Stomach smooth muscle (tissue), 2 donors: Measurements from ENCODE around the gene MAS1.
"Not testable (repeated sequence)": the region's sequence is repeated elsewhere in the genome, so short reads cannot be mapped to it uniquely, and the experiment has no call there.

Experiments used
- H3K27ac ChIP-seq: one replicate; pipeline ENCODE4 v1.7.0; 2013; ENCODE audit warnings: mild to moderate bottlenecking, low read length, inconsistent platforms
- H3K27me3 ChIP-seq, 2 donors: one replicate each; pipeline ENCODE4 v1.7.0; 2013; ENCODE audit warnings: low read length in 2 of 2; ENCODE audit not compliant: insufficient read depth in 2 of 2, control insufficient read depth in 1 of 2
- H3K36me3 ChIP-seq, 2 donors: one replicate each; pipeline ENCODE4 v1.7.0; 2013; ENCODE audit warnings: low read length in 2 of 2; ENCODE audit not compliant: control insufficient read depth in 2 of 2, insufficient read depth in 2 of 2
- H3K4me1 ChIP-seq: one replicate; pipeline ENCODE4 v1.7.0; 2013; ENCODE audit warnings: low read length; ENCODE audit not compliant: control insufficient read depth, insufficient read depth
- H3K4me3 ChIP-seq, 2 donors: one replicate each; pipeline ENCODE4 v1.7.0; 2013; ENCODE audit warnings: low read length in 2 of 2
- H3K9ac ChIP-seq, 2 donors: one replicate each; pipeline ENCODE4 v1.7.0; 2013; ENCODE audit warnings: low read length in 2 of 2, mild to moderate bottlenecking in 1 of 2
- H3K9me3 ChIP-seq, 2 donors: one replicate each; pipeline ENCODE4 v1.7.0; 2013; ENCODE audit warnings: low read length in 2 of 2; ENCODE audit not compliant: control insufficient read depth in 2 of 2
- donor health status: healthy.
- donor health status: Pancreatic carcinoma.

MAS1 gene

DNA sequence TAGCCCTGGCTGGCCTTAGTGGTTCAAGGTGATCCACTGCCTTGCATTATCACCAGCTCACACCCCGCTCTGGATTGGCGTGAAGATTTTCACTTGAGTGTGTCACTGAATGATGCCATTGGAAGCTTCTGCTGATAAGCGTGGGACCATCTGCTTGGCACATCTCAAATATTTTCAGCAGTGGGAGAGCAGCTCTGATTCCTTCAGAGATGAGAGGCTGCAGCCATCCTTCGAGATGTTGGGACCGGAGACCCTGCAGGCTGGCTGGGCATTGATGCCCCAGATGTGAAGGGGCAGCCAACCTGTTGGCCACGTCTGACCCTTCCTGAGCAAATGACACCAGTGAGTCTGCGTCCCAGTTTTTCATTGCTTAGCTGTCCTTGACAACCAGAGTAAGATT is at the start of gene MAS1:
Gene MAS1, plus strand, starts transcription at position 197 of the 400 bp plus-strand sequence. CDS start 15,968 bp downstream, outside the sequence.
- Histone ChIP-seq H3K36me3 (no peaks in the 10 kb centered on the region), H3K4me1 (no peaks in the 10 kb centered on the region), H3K4me3 (no peak within 1 kb of the TSS), H3K9me3 (no peaks in the 10 kb centered on the region), H3K27ac (no peak within 1 kb of the TSS), H3K27me3 (peaks cover 28 to 30% of the 10 kb centered on the region in 2 donors), H3K9ac (no peak within 1 kb of the TSS)

DNA sequence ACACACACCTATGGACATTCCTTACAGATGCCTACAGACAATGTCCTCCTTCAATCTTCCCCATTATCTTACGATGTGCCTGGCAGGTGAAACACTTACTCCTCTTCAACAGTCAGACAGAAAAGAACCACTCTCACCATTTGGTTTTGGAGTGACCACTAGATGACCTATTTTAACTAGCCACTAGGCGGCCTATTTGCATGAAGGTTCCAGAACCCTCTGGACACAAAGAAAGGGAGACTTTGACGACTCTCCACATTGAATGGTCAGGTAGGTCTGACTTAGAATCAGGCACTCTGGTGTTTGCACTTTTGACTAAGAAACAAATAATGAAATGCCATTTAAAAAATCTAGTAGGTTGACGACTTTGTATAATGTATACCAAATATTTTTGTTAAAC is 48.8 kb upstream of the MAS1 start:
- Histone ChIP-seq H3K36me3 (no peaks in the 10 kb centered on the region), H3K27me3 (no peaks in the 10 kb centered on the region), H3K4me3 (no peak overlapping the region), H3K4me1 (no peaks in the 10 kb centered on the region), H3K27ac (no peak overlapping the region), H3K9me3 (no peaks in the 10 kb centered on the region), H3K9ac (no peak overlapping the region)

DNA sequence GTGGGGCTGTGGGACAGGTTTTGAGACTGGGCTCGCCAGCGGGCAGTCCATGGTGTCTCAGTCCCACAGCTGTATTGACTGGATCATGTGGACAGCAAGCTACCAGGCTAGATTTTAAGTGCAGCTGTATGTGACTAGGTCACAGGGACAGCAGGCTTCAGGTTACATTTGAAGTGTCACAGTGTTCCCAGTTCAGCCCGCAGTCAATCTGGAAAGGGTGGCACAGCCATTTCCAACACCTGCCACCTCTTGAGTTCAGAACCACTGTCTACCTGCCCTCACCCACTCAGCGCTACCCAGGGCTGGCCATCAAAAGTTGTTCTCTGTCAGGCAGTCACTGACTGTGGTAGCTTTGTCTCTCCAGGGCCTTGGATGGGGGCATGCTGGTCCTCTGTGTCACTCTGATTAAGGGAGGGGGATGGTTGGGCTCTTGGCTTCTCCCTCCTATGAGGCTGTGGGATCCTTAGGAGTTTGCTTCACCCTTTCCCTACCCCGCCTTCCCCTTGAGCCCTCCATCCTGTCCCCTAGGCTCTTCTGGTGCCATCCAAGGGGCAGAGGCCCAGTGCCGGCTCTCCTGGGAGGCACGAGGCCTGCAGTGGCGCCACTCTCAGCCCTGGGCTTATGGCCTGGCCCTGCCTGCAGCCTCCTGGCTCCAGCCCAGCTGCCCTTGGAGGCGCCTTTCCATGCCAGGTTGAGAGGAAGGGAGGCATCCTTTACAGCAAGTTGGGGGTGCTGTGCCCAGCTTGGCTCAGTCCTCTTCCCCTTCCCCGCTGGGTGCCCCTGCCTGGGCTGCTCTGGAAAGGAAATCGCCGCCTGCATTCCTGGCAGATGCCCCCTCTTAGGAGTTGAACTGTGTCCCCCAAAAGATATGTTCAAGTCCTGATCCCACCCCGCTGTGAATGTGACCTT is 45.8 kb upstream of the MAS1 start:
- no peak overlapping the region for H3K27ac ChIP-seq
- no peaks in the 10 kb centered on the region for H3K27me3 ChIP-seq
- H3K36me3 ChIP-seq, result no peaks in the 10 kb centered on the region
- H3K4me3 ChIP-seq, result no peak overlapping the region
- H3K9ac ChIP-seq, result no peak overlapping the region
- H3K4me1 ChIP-seq, result no peaks in the 10 kb centered on the region
- H3K9me3 ChIP-seq, result no peaks in the 10 kb centered on the region

DNA sequence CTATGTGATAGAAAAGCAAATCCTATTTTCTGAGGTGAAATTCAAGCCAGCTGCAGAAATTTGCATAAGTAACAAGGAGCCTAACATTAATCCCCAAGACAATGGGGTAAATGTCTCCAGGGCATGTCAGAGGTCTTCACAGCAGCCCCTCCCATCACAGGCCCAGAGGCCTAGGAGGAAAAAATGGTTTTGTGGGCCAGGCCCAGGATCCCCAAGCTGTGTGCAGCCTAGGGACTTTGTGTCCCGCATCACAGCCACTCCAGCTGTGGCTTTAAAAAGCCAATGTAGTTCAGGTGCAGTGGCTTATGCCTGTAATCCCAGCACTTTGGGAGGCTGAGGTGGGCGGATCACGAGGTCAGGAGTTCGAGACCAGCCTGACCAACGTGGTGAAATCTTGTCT is 42.2 kb upstream of the MAS1 start:
- H3K9ac ChIP-seq, H3K4me3 ChIP-seq, H3K4me1 ChIP-seq, H3K27ac ChIP-seq, H3K36me3 ChIP-seq, H3K27me3 ChIP-seq, H3K9me3 ChIP-seq: not testable (repeated sequence)

DNA sequence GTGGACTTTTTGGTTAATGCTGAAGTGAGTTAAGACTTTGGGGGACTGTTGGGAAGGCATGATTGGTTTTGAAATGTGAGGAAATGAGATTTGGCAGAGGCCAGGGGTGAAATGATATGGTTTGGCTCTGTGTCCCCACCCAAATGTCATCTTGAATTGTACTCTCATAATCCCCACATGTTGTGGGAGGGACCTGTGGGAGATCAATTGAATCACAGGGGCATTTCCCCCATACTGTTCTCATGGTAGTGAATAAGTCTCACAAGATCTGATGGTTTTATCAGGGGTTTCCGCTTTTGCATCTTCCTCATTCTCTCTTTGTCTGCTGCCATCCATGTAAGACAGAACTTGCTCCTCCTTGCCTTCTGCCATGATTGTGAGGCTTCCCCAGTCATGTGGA is 40.9 kb upstream of the MAS1 start:
- not testable (repeated sequence) for H3K9ac ChIP-seq, H3K36me3 ChIP-seq, H3K27ac ChIP-seq, H3K4me1 ChIP-seq, H3K9me3 ChIP-seq, H3K4me3 ChIP-seq, H3K27me3 ChIP-seq

DNA sequence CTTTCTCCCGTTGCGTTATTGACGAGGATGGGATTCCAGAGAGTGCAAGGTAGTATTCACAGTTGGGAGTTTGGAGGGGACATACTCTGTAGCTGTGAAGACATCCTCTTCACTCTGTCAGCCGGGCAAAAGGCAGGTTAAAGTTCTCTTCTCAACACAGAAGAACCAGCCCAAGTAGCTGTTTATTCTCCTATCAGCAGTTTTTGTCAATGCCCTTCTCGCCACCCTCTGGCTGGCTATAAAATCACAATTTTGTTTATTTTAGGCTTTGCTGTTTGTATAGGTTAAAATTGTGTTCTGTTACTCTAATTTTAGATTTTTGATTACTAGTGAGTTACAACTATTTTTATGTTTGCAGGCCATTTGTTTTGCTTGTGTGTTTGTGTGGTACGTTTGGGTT is 37.9 kb upstream of the MAS1 start:
- no peaks in the 10 kb centered on the region for H3K27me3 ChIP-seq
- H3K9me3 ChIP-seq, result no peaks in the 10 kb centered on the region
- H3K36me3 ChIP-seq, result no peaks in the 10 kb centered on the region
- no peak overlapping the region for H3K4me3 ChIP-seq
- no peaks in the 10 kb centered on the region for H3K4me1 ChIP-seq
- H3K9ac ChIP-seq, result no peak overlapping the region
- no peak overlapping the region for H3K27ac ChIP-seq

DNA sequence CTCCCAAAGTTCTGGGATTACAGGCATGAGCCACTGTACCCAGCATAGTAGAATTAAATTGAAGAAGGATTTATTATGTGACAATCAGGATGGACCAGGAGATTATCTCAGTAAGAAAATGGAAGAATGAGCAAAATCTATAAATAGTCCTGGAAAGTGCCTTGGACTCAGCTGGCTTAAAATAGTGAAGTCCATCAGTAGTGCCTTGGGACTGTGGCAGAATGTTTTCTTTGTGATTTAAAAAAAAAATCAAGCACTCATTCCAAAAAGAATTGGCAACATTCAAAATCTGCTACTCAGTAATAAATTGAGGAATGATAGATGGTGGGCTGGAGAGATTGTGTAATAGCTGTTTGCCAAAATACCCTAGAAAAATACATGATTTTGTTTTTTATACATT is 37.0 kb upstream of the MAS1 start:
- H3K9me3 ChIP-seq, result no peaks in the 10 kb centered on the region
- H3K27me3 ChIP-seq, result no peaks in the 10 kb centered on the region
- no peak overlapping the region for H3K4me3 ChIP-seq
- H3K36me3 ChIP-seq, result no peaks in the 10 kb centered on the region
- H3K4me1 ChIP-seq, result no peaks in the 10 kb centered on the region
- H3K27ac ChIP-seq, result no peak overlapping the region
- no peak overlapping the region for H3K9ac ChIP-seq

DNA sequence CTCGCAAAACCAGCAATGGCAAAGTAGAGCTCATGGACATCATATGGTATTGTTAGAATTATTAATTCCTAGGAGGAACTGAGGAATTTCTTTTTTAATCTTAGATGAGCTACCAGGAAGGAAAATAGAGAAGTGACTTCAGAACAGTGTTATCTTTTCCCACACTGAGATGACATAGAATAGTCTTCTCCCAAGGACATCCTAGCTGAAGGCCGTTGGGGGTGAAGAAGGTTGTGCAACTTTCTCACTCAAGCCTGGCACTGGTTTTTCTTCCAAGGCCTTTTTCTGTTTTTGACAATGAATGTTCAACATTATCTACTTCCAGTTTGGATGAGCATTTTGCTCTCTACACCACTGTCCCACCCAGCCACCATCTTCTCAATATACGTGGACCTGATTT is 35.8 kb upstream of the MAS1 start:
- H3K4me1 ChIP-seq, result no peaks in the 10 kb centered on the region
- no peak overlapping the region for H3K9ac ChIP-seq
- H3K27me3 ChIP-seq, result no peaks in the 10 kb centered on the region
- no peak overlapping the region for H3K4me3 ChIP-seq
- H3K9me3 ChIP-seq, result no peaks in the 10 kb centered on the region
- no peak overlapping the region for H3K27ac ChIP-seq
- H3K36me3 ChIP-seq, result no peaks in the 10 kb centered on the region

DNA sequence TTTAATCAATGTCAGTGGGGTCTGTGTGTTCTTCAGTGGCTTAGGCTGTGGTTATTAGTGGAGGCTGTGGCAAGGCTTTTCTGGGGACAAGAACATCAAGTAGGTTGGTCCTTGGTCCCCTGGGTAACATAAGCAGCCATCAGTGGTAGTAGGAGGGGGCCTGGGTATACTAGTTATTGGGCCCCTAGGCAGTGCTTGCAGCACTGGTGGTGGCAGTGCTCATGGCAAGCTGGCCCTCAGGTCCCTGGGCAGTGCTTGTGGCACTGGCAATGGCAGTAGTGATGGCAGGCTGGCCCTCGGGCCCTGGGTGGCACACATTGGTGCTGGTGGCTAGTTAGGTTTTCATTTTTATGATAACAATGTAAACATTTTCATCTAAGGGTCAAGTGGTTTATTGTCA is 32.5 kb upstream of the MAS1 start:
- H3K9ac ChIP-seq, result no peak overlapping the region
- no peaks in the 10 kb centered on the region for H3K27me3 ChIP-seq
- H3K4me3 ChIP-seq, result no peak overlapping the region
- no peaks in the 10 kb centered on the region for H3K9me3 ChIP-seq
- no peak overlapping the region for H3K27ac ChIP-seq
- no peaks in the 10 kb centered on the region for H3K4me1 ChIP-seq
- no peaks in the 10 kb centered on the region for H3K36me3 ChIP-seq

DNA sequence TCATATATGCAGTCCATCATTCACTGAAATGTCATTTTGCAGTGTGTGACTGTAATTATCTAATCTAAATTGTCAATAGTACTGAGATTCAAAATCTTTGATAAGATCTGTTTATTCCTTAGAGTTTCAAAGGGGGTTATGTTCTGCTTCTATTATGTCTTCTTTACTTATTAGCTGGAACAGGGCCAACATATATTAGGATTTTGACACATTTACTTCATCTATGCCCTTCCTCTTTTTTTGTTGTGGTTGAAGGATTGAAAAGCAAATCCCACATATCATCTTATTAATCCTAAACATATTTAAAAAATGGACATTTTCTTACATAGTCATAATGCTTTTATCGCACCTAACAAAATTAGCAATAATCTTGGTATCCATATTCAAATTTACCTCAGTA is 30.3 kb upstream of the MAS1 start:
- no peak overlapping the region for H3K27ac ChIP-seq
- no peak overlapping the region for H3K9ac ChIP-seq
- H3K36me3 ChIP-seq, result no peaks in the 10 kb centered on the region
- H3K9me3 ChIP-seq, result no peaks in the 10 kb centered on the region
- no peaks in the 10 kb centered on the region for H3K4me1 ChIP-seq
- H3K4me3 ChIP-seq, result no peak overlapping the region
- no peaks in the 10 kb centered on the region for H3K27me3 ChIP-seq

DNA sequence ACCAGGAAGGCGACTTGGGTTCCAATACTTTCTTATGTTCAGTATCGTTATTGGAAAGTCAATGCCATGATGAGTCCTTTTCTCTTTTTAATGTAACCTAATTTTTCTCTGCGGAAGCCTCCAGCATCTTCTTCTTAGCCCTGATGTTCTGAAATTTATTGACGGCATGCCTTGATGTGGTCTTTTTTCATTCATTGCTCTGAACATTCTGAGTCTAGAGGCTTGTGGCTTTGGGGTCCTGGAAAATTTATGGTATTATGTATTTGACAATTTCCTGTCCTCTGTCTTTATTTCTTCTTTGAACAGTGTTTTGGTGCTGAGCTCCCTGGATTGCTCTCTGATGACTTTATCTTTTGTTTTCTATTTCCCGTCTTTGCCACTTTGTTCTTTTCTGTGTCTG is 28.7 kb upstream of the MAS1 start:
- H3K36me3 ChIP-seq, result no peaks in the 10 kb centered on the region
- H3K9ac ChIP-seq, result no peak overlapping the region
- no peaks in the 10 kb centered on the region for H3K4me1 ChIP-seq
- no peaks in the 10 kb centered on the region for H3K9me3 ChIP-seq
- no peak overlapping the region for H3K4me3 ChIP-seq
- H3K27ac ChIP-seq, result no peak overlapping the region
- H3K27me3 ChIP-seq, result no peaks in the 10 kb centered on the region
